Karpas-422 (cell line): Measurements from ENCODE around the gene MOBP. TPM values are rescaled to one million over a fixed set of nuclear protein-coding genes. Genes with fewer than 3 reads are reported as not detected.

Source experiments
- DNase-seq: peaks from one replicate; pipeline ENCODE4 v3.0.0-alpha.2; 2015
- H2AFZ ChIP-seq: fragments of 200-600 bp; sonication (generic); 2 replicates; pipeline ENCODE4 v1.6.1; 2014; ENCODE audit warnings: antibody characterized with exemption, low read length, mixed read lengths
- H3K27ac ChIP-seq: fragments of 200-600 bp; sonication (generic); 2 replicates; pipeline ENCODE4 v1.5.1; 2014; ENCODE audit warnings: mild to moderate bottlenecking, low read length, moderate library complexity
- H3K27me3 ChIP-seq: fragments of 200-600 bp; sonication (generic); 2 replicates; pipeline ENCODE4 v1.6.1; 2014; ENCODE audit warnings: low read length, mixed read lengths
- H3K36me3 ChIP-seq: fragments of 200-600 bp; sonication (generic); 2 replicates; pipeline ENCODE4 v1.6.1; 2014; ENCODE audit warnings: low read length, mixed read lengths; ENCODE audit not compliant: insufficient read depth
- H3K4me1 ChIP-seq: fragments of 200-600 bp; sonication (generic); 2 replicates; pipeline ENCODE4 v1.6.1; 2014; ENCODE audit warnings: mild to moderate bottlenecking, low read length, mixed read lengths
- H3K4me2 ChIP-seq: fragments of 200-600 bp; sonication (generic); 2 replicates; pipeline ENCODE4 v1.6.1; 2014; ENCODE audit warnings: low read length, low read depth, mild to moderate bottlenecking; ENCODE audit not compliant: poor library complexity, severe bottlenecking
- H3K4me3 ChIP-seq: fragments of 200-600 bp; sonication (generic); 2 replicates; pipeline ENCODE4 v1.5.1; 2014; ENCODE audit warnings: mild to moderate bottlenecking, antibody characterized with exemption, low read length, mixed read lengths
- H3K79me2 ChIP-seq: fragments of 200-600 bp; sonication (generic); 2 replicates; pipeline ENCODE4 v1.6.1; 2014; ENCODE audit warnings: mild to moderate bottlenecking, low read length, mixed read lengths
- H3K9ac ChIP-seq: fragments of 200-600 bp; sonication (generic); 2 replicates; pipeline ENCODE4 v1.6.0; 2014; ENCODE audit warnings: low read length
- H3K9me2 ChIP-seq: fragments of 200-600 bp; sonication (generic), shearing (Covaris generic); replicated peaks from 2 replicates; pipeline ENCODE4 v1.6.0; 2014; ENCODE audit warnings: mild to moderate bottlenecking, low read length, moderate library complexity; ENCODE audit not compliant: insufficient read depth
- H3K9me3 ChIP-seq: fragments of 300-700, 200-600 bp; sonication (generic); 2 replicates; pipeline ENCODE4 v1.6.1; 2014; ENCODE audit warnings: low read length, mixed read lengths
- H4K20me1 ChIP-seq: fragments of 200-600 bp; sonication (generic); 2 replicates; pipeline ENCODE4 v1.6.1; 2014; ENCODE audit warnings: mild to moderate bottlenecking, antibody characterized with exemption, low read length, low read depth; ENCODE audit not compliant: insufficient read depth
- total RNA-seq: library from RNA; depleted of rRNA; stranded (reverse); fragments of >200 nt; shearing (Covaris generic); gene quantifications from 2 replicates; pipeline ENCODE4 v1.2.3, GENCODE V29; 2014; ENCODE audit warnings: low replicate concordance

MOBP gene
- total RNA-seq, 1 experiment from 2014 or later, result not detected

DNA sequence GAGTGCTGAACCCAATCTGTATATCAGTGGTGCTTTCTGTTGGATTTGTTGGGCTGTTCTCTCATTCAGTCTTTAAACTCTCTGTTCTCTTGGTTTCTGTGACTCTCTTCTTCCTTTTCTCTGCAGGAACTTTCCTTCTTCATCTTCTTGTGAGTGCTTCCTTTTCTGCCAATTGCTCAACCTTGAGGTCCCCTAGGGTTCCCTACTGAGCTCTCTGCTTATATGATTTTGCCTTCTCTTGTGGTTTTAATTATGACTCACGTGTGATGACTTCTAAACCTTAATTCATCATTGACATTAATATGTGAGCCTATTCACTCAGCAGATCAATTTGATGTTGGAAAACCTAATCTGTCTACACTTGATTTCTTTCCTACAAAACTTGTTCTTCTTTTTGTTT, 39.4 kb downstream of the MOBP start:
- H3K9me2 ChIP-seq, result no peaks in the 10 kb centered on the region
- no peaks in the 10 kb centered on the region for H3K4me1 ChIP-seq
- H3K4me2 ChIP-seq, result no peak overlapping the region
- H3K9me3 ChIP-seq, result no peaks in the 10 kb centered on the region
- DNase-seq, result no peak
- no peak overlapping the region for H2AFZ ChIP-seq
- no peaks in the 10 kb centered on the region for H3K36me3 ChIP-seq
- H3K9ac ChIP-seq, result no peak overlapping the region
- no peak overlapping the region for H3K27ac ChIP-seq
- H3K79me2 ChIP-seq, result no peaks in the 10 kb centered on the region
- H3K4me3 ChIP-seq, result no peak overlapping the region
- no peaks in the 10 kb centered on the region for H4K20me1 ChIP-seq
- no peaks in the 10 kb centered on the region for H3K27me3 ChIP-seq

- H3K9me3 ChIP-seq, result no peaks in the 10 kb centered on the region
- H3K27me3 ChIP-seq, result no peaks in the 10 kb centered on the region
- H4K20me1 ChIP-seq, result no peaks in the 10 kb centered on the region
- no peak overlapping the region for H3K4me3 ChIP-seq
- H3K27ac ChIP-seq, result no peak overlapping the region
- no peak overlapping the region for H3K9ac ChIP-seq
- H2AFZ ChIP-seq, result no peak overlapping the region
- H3K79me2 ChIP-seq, result no peaks in the 10 kb centered on the region
- DNase-seq, result no peak
- H3K9me2 ChIP-seq, result no peaks in the 10 kb centered on the region
- no peak overlapping the region for H3K4me2 ChIP-seq
- no peaks in the 10 kb centered on the region for H3K4me1 ChIP-seq
- no peaks in the 10 kb centered on the region for H3K36me3 ChIP-seq
Measured at GRCh38 chr3:39513791-39514369, 46.4 kb downstream of the MOBP start.

- Histone ChIP-seq H4K20me1 (no peaks in the 10 kb centered on the region), H3K4me3 (no peak overlapping the region), H2AFZ (no peak overlapping the region), H3K79me2 (no peaks in the 10 kb centered on the region), H3K36me3 (no peaks in the 10 kb centered on the region), H3K27me3 (no peaks in the 10 kb centered on the region), H3K27ac (no peak overlapping the region), H3K4me1 (no peaks in the 10 kb centered on the region), H3K9me2 (no peaks in the 10 kb centered on the region), H3K9me3 (no peaks in the 10 kb centered on the region), H3K4me2 (no peak overlapping the region), H3K9ac (no peak overlapping the region)
- no peak for DNase-seq
Measured at GRCh38 chr3:39515681-39516441, 48.4 kb downstream of the MOBP start.

DNA sequence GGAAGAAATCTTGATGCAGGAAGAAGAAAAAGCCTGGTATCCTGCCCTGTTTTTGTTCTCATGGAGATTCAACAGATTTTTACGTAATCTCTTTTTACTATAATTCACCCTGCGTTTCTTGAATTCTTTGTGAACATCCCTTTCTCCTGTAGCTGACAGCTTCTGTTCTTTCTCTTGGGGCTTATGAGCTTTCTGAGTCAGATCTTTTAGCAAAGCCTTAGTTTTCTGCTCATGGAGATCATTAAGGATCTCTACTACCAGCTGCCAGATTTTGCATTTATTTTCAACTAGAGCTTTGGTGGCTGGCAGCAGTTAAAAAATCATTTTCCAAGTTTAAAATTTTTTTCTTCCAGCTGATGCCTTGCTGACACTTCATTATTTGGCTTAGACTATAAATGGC, 51.6 kb downstream of the MOBP start:
- no peaks in the 10 kb centered on the region for H3K9me3 ChIP-seq
- H3K4me2 ChIP-seq, result no peak overlapping the region
- no peaks in the 10 kb centered on the region for H3K27me3 ChIP-seq
- H4K20me1 ChIP-seq, result no peaks in the 10 kb centered on the region
- no peaks in the 10 kb centered on the region for H3K79me2 ChIP-seq
- H3K36me3 ChIP-seq, result no peaks in the 10 kb centered on the region
- no peak overlapping the region for H3K9ac ChIP-seq
- no peaks in the 10 kb centered on the region for H3K9me2 ChIP-seq
- no peak for DNase-seq
- no peak overlapping the region for H3K27ac ChIP-seq
- H2AFZ ChIP-seq, result no peak overlapping the region
- H3K4me3 ChIP-seq, result no peak overlapping the region
- no peaks in the 10 kb centered on the region for H3K4me1 ChIP-seq

- no peaks in the 10 kb centered on the region for H4K20me1 ChIP-seq
- 0 out of 2 replicates have a peak, but pooled peaks cover 3% of the 10 kb centered on the region for H3K9me3 ChIP-seq
- no peaks in the 10 kb centered on the region for H3K4me1 ChIP-seq
- no peak overlapping the region for H3K4me2 ChIP-seq
- no peaks in the 10 kb centered on the region for H3K27me3 ChIP-seq
- H2AFZ ChIP-seq, result no peak overlapping the region
- H3K27ac ChIP-seq, result no peak overlapping the region
- H3K9ac ChIP-seq, result no peak overlapping the region
- H3K9me2 ChIP-seq, result no peaks in the 10 kb centered on the region
- DNase-seq, result no peak
- no peaks in the 10 kb centered on the region for H3K79me2 ChIP-seq
- H3K36me3 ChIP-seq, result no peaks in the 10 kb centered on the region
- H3K4me3 ChIP-seq, result no peak overlapping the region
Measured at GRCh38 chr3:39519554-39520288, 52.2 kb downstream of the MOBP start.

GRCh38 chr3:39521456-39521855, 54.0 kb downstream of the MOBP start:
- no peaks in the 10 kb centered on the region for H3K79me2 ChIP-seq

DNA sequence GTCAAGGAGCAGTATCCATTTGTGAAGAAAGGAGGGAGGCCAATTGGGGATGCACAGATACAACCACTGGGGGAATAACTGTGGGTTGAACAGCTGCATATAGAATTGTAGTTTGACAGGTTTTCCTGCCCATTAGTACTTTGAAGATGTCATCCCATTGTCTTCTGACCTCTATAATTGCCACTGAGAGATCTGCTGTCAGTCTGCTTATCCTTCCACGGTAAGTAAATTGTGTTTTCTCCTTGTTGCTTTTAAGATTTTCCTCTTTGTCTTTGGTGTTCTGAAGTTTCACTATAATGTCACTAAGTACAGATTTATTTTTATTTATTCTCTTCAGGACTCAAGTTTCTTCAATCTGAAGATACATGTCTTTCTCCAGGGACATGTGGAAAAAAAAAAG, 56.6 kb downstream of the MOBP start:
- no peaks in the 10 kb centered on the region for H3K9me2 ChIP-seq
- DNase-seq, result no peak
- no peaks in the 10 kb centered on the region for H4K20me1 ChIP-seq
- no peak overlapping the region for H3K4me2 ChIP-seq
- H3K27me3 ChIP-seq, result no peaks in the 10 kb centered on the region; the same call in 1 of the 2 replicates
- H3K9me3 ChIP-seq, result 0 out of 2 replicates have a peak, but pooled peaks cover 3% of the 10 kb centered on the region
- H3K4me3 ChIP-seq, result no peak overlapping the region
- H2AFZ ChIP-seq, result no peak overlapping the region
- H3K27ac ChIP-seq, result no peak overlapping the region
- H3K79me2 ChIP-seq, result no peaks in the 10 kb centered on the region
- H3K36me3 ChIP-seq, result no peaks in the 10 kb centered on the region
- no peaks in the 10 kb centered on the region for H3K4me1 ChIP-seq
- no peak overlapping the region for H3K9ac ChIP-seq

More at GRCh38 chr3:39521456-39521855, 54.0 kb downstream of the MOBP start:
- H4K20me1 ChIP-seq, result no peaks in the 10 kb centered on the region
- no peak overlapping the region for H3K27ac ChIP-seq
- H3K27me3 ChIP-seq, result no peaks in the 10 kb centered on the region; the same call in 1 of the 2 replicates
- no peaks in the 10 kb centered on the region for H3K9me2 ChIP-seq
- no peaks in the 10 kb centered on the region for H3K4me1 ChIP-seq
- DNase-seq, result no peak
- H3K4me2 ChIP-seq, result no peak overlapping the region
- no peak overlapping the region for H3K4me3 ChIP-seq
- no peaks in the 10 kb centered on the region for H3K36me3 ChIP-seq
- no peak overlapping the region for H3K9ac ChIP-seq
- 0 out of 2 replicates have a peak, but pooled peaks cover 3% of the 10 kb centered on the region for H3K9me3 ChIP-seq
- no peak overlapping the region for H2AFZ ChIP-seq

- Histone ChIP-seq H3K9me2 (no peaks in the 10 kb centered on the region), H2AFZ (no peak overlapping the region), H3K4me1 (no peaks in the 10 kb centered on the region), H3K27me3 (no peaks in the 10 kb centered on the region; the same call in 1 of the 2 replicates), H3K4me3 (no peak overlapping the region), H3K27ac (no peak overlapping the region), H3K36me3 (no peaks in the 10 kb centered on the region), H4K20me1 (no peaks in the 10 kb centered on the region), H3K4me2 (no peak overlapping the region), H3K79me2 (no peaks in the 10 kb centered on the region), H3K9ac (no peak overlapping the region), H3K9me3 (0 out of 2 replicates have a peak, but pooled peaks cover 3% of the 10 kb centered on the region)
- DNase-seq, result no peak
Measured at GRCh38 chr3:39528844-39529243, 61.4 kb downstream of the MOBP start.
